ENCODE data around the gene CALCR. TPM values are rescaled to one million over a fixed set of nuclear protein-coding genes. Genes with fewer than 3 reads are reported as not detected.
"Not testable (repeated sequence)": the region's sequence is repeated elsewhere in the genome, so short reads cannot be mapped to it uniquely, and the experiment has no call there.

Gene CALCR
- total RNA-seq, 2 donors from 2014 or later = not detected

GRCh38 chr7:93515144-93515543, 59.4 kb downstream of the CALCR start:
- Histone ChIP-seq H3K36me3 (replicated peaks in 1 of 2; ENCODE audit: insufficient read depth in 1 of 2, low read depth in 2 of 2) (no peaks in the 10 kb centered on the region), H3K27me3 (no peaks in the 10 kb centered on the region), H3K4me3 (no peak overlapping the region), H3K4me1 (no peaks in the 10 kb centered on the region), H3K27ac (no peak overlapping the region), H3K9me3 (no peaks in the 10 kb centered on the region)
- DNase-seq (no peak), ATAC-seq (no peak)
- TF ChIP-seq CTCF (IDR thresholded peaks at IDR 0.05) (no peak), POLR2A (IDR thresholded peaks at IDR 0.05) (no peak)
- intact Hi-C loops (cut with DNase I) = no loop called here
- 22 to 37% methylated on average over 1 of the region's 1 CpG for WGBS, 2 donors

GRCh38 chr7:93509303-93509702, 65.2 kb downstream of the CALCR start:
- intact Hi-C loops (cut with DNase I) = no loop called here
- Histone ChIP-seq H3K27ac (no peak overlapping the region), H3K9me3 (no peaks in the 10 kb centered on the region), H3K4me1 (no peaks in the 10 kb centered on the region), H3K27me3 (no peaks in the 10 kb centered on the region), H3K4me3 (no peak overlapping the region), H3K36me3 (replicated peaks in 1 of 2; ENCODE audit: insufficient read depth in 1 of 2, low read depth in 2 of 2) (no peaks in the 10 kb centered on the region)
- no peak for ATAC-seq
- DNase-seq = no peak
- TF ChIP-seq POLR2A (IDR thresholded peaks at IDR 0.05) (no peak), CTCF (IDR thresholded peaks at IDR 0.05) (no peak)

- Histone ChIP-seq H3K36me3 (replicated peaks in 1 of 2; ENCODE audit: insufficient read depth in 1 of 2, low read depth in 2 of 2) (no peaks in the 10 kb centered on the region), H3K27me3 (no peaks in the 10 kb centered on the region), H3K9me3 (no peaks in the 10 kb centered on the region), H3K27ac (no peak overlapping the region), H3K4me3 (no peak overlapping the region), H3K4me1 (no peaks in the 10 kb centered on the region)
- DNase-seq (no peak), ATAC-seq (no peak)
- intact Hi-C loops (cut with DNase I) = no loop called here
- 49 to 53% methylated on average over 3 of the region's 3 CpGs for WGBS, 2 donors
- TF ChIP-seq CTCF (IDR thresholded peaks at IDR 0.05) (no peak), POLR2A (IDR thresholded peaks at IDR 0.05) (no peak)
Observed at GRCh38 chr7:93503088-93503487, 71.4 kb downstream of the CALCR start.

GRCh38 chr7:93491860-93492259, 82.7 kb downstream of the CALCR start:
- DNase-seq; H3K4me1 ChIP-seq; H3K4me3 ChIP-seq; intact Hi-C loops (cut with DNase I); ATAC-seq; H3K36me3 ChIP-seq (replicated peaks in 1 of 2; ENCODE audit: insufficient read depth in 1 of 2, low read depth in 2 of 2); H3K27ac ChIP-seq; H3K9me3 ChIP-seq; H3K27me3 ChIP-seq: not testable (repeated sequence)
- WGBS, 2 donors = 73 to 82% methylated on average over 3 of the region's 3 CpGs

- no peaks in the 10 kb centered on the region for H3K4me1 ChIP-seq
- WGBS, 2 donors = 31 to 35% methylated on average over 2 of the region's 2 CpGs
- no peak for ATAC-seq
- no peaks in the 10 kb centered on the region for H3K36me3 ChIP-seq (replicated peaks in 1 of 2; ENCODE audit: insufficient read depth in 1 of 2, low read depth in 2 of 2)
- intact Hi-C loops (cut with DNase I) = no loop called here
- H3K27ac ChIP-seq = no peak overlapping the region
- no peak overlapping the region for H3K4me3 ChIP-seq
- no peaks in the 10 kb centered on the region for H3K27me3 ChIP-seq
- no peak for TF ChIP-seq POLR2A (IDR thresholded peaks at IDR 0.05)
- DNase-seq = no peak
- H3K9me3 ChIP-seq = no peaks in the 10 kb centered on the region
Observed at GRCh38 chr7:93476491-93477344, 97.8 kb downstream of the CALCR start.

- TF ChIP-seq CTCF (IDR thresholded peaks at IDR 0.05) (no peak), POLR2A (IDR thresholded peaks at IDR 0.05) (no peak)
- ATAC-seq (no peak), DNase-seq (no peak)
- no peaks in the 10 kb centered on the region for H3K9me3 ChIP-seq
- H3K27ac ChIP-seq = no peak overlapping the region
- 66 to 73% methylated on average over 4 of the region's 4 CpGs for WGBS, 2 donors
- H3K4me1 ChIP-seq = no peaks in the 10 kb centered on the region
- intact Hi-C loops (cut with DNase I) = no loop called here
- no peak overlapping the region for H3K4me3 ChIP-seq
- no peaks in the 10 kb centered on the region for H3K27me3 ChIP-seq
- no peaks in the 10 kb centered on the region for H3K36me3 ChIP-seq (replicated peaks in 1 of 2; ENCODE audit: insufficient read depth in 1 of 2, low read depth in 2 of 2)
Observed at GRCh38 chr7:93475811-93476210, 98.7 kb downstream of the CALCR start.
